ENCODE measurements around the gene TFDP1.

GRCh38 chr13:113629866-113630265, 45.3 kb downstream of the TFDP1 start:
- no peak for TF ChIP-seq CTCF (IDR thresholded peaks at IDR 0.05)
- no peak for TF ChIP-seq POLR2A (IDR thresholded peaks at IDR 0.05)
